OCI-LY3 (cell line): ENCODE results near the gene OBSCN.

Experiments
- EZH2phosphoT487 ChIP-seq: fragments of 200-600 bp; shearing (Covaris generic); IDR thresholded peaks from 2 replicates; pipeline ENCODE4 v1.6.1; 2018; ENCODE audit warnings: antibody characterized with exemption, mixed run types, low read depth
- TF ChIP-seq, protein P1 (sequence below): fragments of 200-600, 300-600 bp; sonication (generic); IDR thresholded peaks from 2 replicates; pipeline ENCODE4 v1.5.1; 2014; ENCODE audit warnings: antibody characterized with exemption, low read length, low read depth

GRCh38 chr1:228215663-228216116, 7.8 kb downstream of the OBSCN start:
- no peak for TF ChIP-seq EZH2phosphoT487
- TF ChIP-seq, protein P1, sequence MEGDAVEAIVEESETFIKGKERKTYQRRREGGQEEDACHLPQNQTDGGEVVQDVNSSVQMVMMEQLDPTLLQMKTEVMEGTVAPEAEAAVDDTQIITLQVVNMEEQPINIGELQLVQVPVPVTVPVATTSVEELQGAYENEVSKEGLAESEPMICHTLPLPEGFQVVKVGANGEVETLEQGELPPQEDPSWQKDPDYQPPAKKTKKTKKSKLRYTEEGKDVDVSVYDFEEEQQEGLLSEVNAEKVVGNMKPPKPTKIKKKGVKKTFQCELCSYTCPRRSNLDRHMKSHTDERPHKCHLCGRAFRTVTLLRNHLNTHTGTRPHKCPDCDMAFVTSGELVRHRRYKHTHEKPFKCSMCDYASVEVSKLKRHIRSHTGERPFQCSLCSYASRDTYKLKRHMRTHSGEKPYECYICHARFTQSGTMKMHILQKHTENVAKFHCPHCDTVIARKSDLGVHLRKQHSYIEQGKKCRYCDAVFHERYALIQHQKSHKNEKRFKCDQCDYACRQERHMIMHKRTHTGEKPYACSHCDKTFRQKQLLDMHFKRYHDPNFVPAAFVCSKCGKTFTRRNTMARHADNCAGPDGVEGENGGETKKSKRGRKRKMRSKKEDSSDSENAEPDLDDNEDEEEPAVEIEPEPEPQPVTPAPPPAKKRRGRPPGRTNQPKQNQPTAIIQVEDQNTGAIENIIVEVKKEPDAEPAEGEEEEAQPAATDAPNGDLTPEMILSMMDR: no peak
